ENCODE data around the gene LRCH3.

GRCh38 chr3:197800379-197800778 is 9.3 kb downstream of the LRCH3 start:
- no peak for TF ChIP-seq CTCF (IDR thresholded peaks at IDR 0.05)
- TF ChIP-seq POLR2A (IDR thresholded peaks at IDR 0.05), result no peak
